Peyer's patch (tissue), 4 donors: Measurements from ENCODE around the gene MAD1L1. TPM values are rescaled to one million over a fixed set of nuclear protein-coding genes. Genes with fewer than 3 reads are reported as not detected.

Experiments
- DNase-seq, 3 donors: peaks; one replicate each; pipeline ENCODE4 v3.0.0-alpha.2; 2017 to 2019
- H3K27ac ChIP-seq, 4 donors: fragments of 200-600 bp; sonication (generic); one replicate each; pipeline ENCODE4 v1.5.1; 2016 to 2019
- H3K27me3 ChIP-seq, 2 donors: fragments of 200-600 bp; sonication (generic); one replicate each; pipeline ENCODE4 v1.5.1; 2019
- H3K36me3 ChIP-seq, 3 donors: fragments of 200-600 bp; sonication (generic); one replicate each; pipeline ENCODE4 v1.5.1; 2016 to 2019
- H3K4me1 ChIP-seq, 4 donors: fragments of 200-600 bp; sonication (generic); one replicate each; pipeline ENCODE4 v1.5.1; 2016 to 2019
- H3K4me3 ChIP-seq, 4 donors: fragments of 200-600 bp; sonication (generic); 1 replicate in 3 of 4; 2 replicates in 1 of 4; pipeline ENCODE4 v1.5.1; 2016 to 2019; ENCODE audit warnings: mild to moderate bottlenecking in 1 of 4
- H3K9me3 ChIP-seq, 4 donors: fragments of 200-600 bp; sonication (generic); one replicate each; pipeline ENCODE4 v1.5.1; 2016 to 2019; ENCODE audit warnings: mild to moderate bottlenecking in 1 of 4
- POLR2A ChIP-seq, 2 donors: fragments of 450-650 bp; IDR thresholded peaks; one replicate each; pipeline ENCODE4 v1.5.1; 2017; ENCODE audit warnings: antibody characterized with exemption in 2 of 2, mild to moderate bottlenecking in 2 of 2, moderate library complexity in 2 of 2
- total RNA-seq, 4 donors: library from RNA; depleted of rRNA; stranded (reverse); fragments of >200 nt; gene quantifications; one replicate each; pipeline ENCODE4 v1.1.0, GENCODE V29; 2016
- TF ChIP-seq, protein P1 (sequence below), 6 experiments: fragments of 450-650 bp in 4 of 6; fragments of 200-600 bp in 2 of 6; sonication (generic) in 1 of 6; IDR thresholded peaks; one replicate each; pipeline ENCODE4 v1.5.1; 2017 to 2019; ENCODE audit warnings: antibody characterized with exemption in 6 of 6, mild to moderate bottlenecking in 3 of 6, moderate library complexity in 1 of 6

Gene MAD1L1
- total RNA-seq, 4 donors from 2014 or later = 43.9 to 417 (median 59.1) TPM

DNA sequence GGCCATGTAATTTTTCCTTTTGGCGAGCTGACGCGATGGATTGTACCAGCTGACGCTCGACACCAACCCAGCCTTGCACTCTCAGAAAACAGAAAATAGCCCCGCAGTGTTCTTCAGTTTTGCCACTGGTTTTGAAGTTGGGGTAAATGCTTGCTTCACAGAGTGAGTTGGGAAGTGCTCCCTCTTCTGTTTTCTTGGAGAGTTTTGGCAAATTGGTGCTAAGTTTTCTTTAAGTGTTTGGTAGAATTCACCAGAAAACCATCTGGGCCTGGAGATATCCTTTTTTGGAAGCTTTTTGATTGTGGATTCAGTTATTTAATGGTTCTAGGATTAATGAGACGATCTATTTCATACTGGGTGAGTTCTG is 309.9 kb downstream of the MAD1L1 start:
- TF ChIP-seq, protein P1, sequence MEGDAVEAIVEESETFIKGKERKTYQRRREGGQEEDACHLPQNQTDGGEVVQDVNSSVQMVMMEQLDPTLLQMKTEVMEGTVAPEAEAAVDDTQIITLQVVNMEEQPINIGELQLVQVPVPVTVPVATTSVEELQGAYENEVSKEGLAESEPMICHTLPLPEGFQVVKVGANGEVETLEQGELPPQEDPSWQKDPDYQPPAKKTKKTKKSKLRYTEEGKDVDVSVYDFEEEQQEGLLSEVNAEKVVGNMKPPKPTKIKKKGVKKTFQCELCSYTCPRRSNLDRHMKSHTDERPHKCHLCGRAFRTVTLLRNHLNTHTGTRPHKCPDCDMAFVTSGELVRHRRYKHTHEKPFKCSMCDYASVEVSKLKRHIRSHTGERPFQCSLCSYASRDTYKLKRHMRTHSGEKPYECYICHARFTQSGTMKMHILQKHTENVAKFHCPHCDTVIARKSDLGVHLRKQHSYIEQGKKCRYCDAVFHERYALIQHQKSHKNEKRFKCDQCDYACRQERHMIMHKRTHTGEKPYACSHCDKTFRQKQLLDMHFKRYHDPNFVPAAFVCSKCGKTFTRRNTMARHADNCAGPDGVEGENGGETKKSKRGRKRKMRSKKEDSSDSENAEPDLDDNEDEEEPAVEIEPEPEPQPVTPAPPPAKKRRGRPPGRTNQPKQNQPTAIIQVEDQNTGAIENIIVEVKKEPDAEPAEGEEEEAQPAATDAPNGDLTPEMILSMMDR (IDR thresholded peaks at IDR 0.05) = no peak
- no peak for TF ChIP-seq POLR2A (IDR thresholded peaks at IDR 0.05)
- Histone ChIP-seq H3K27me3 (no peaks in the 10 kb centered on the region), H3K9me3 (no peaks in the 10 kb centered on the region), H3K4me1 (peaks cover 0 to 4% (median 0%) of the 10 kb centered on the region in 4 donors), H3K27ac (no peak overlapping the region), H3K36me3 (no peaks in the 10 kb centered on the region), H3K4me3 (no peak overlapping the region)
- no peak for DNase-seq

DNA sequence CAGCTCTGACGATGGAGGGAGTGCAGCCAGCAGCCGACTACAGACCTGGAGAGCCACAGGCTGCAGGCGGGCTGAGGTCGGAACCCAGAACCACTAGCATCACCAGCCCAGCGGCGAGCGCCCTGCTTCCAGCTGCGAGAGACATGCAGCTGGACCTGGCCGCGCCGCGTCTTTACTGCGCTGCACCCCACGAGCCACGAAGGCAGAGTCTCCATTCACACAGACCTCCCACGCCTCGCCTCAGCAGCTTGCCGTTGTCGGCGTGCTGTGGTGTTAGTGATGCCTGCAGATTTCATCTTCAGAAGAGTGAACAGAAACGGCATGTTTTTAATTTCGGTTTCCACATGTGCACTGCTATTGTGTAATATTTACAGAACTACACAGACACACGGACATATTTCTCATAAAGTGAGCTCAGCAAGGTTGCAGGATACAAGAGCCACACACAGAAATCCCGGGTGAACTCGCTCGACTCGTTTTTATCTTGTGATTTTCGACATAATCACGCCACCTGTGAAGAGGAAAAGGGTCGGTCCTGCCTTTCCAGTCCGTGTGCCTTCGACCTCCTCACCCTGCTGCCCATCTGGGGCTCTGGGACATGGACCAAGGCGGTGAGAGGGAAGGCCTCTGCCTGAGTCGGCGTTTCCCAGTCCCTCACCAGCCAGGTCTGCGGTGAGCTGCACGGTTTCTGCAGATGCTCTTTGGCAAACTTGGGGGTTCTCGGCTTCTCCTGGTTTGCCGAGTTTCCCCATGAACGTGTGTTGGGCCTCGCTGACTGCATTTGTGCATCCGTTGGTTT is 310.5 kb downstream of the MAD1L1 start:
- no peak for DNase-seq
- Histone ChIP-seq H3K9me3 (no peaks in the 10 kb centered on the region), H3K4me1 (peaks cover 0 to 4% (median 0%) of the 10 kb centered on the region in 4 donors), H3K4me3 (no peak overlapping the region), H3K27me3 (no peaks in the 10 kb centered on the region), H3K27ac (no peak overlapping the region), H3K36me3 (no peaks in the 10 kb centered on the region)
- TF ChIP-seq, protein P1 (IDR thresholded peaks at IDR 0.05) = no peak
- TF ChIP-seq POLR2A (IDR thresholded peaks at IDR 0.05) = no peak

DNA sequence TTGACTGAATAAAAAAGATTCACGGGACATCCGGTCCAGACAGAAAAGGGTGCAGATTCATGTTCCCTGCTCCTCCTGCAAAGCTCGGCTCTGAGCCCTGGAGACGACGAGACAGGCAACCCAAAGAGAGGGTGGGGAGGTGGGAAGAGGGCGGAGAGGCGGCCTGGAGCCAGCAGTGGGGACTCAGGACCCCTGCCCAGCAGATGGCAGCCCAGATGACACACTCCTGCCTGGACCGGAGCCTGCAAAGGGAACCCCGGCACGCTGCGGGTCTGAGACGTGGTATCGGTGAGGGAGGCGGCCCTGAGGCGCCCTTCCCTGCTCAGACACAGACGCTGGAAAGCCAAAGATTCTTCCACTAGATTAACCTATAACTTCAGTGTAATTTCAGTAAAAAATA is 311.9 kb downstream of the MAD1L1 start:
- H3K4me3 ChIP-seq = no peak overlapping the region
- H3K4me1 ChIP-seq = peaks cover 0 to 4% (median 0%) of the 10 kb centered on the region in 4 donors
- no peak for DNase-seq
- H3K9me3 ChIP-seq = no peaks in the 10 kb centered on the region
- no peaks in the 10 kb centered on the region for H3K27me3 ChIP-seq
- H3K27ac ChIP-seq = no peak overlapping the region
- no peaks in the 10 kb centered on the region for H3K36me3 ChIP-seq
- TF ChIP-seq, protein P1 (IDR thresholded peaks at IDR 0.05) = no peak
- TF ChIP-seq POLR2A (IDR thresholded peaks at IDR 0.05) = no peak

DNA sequence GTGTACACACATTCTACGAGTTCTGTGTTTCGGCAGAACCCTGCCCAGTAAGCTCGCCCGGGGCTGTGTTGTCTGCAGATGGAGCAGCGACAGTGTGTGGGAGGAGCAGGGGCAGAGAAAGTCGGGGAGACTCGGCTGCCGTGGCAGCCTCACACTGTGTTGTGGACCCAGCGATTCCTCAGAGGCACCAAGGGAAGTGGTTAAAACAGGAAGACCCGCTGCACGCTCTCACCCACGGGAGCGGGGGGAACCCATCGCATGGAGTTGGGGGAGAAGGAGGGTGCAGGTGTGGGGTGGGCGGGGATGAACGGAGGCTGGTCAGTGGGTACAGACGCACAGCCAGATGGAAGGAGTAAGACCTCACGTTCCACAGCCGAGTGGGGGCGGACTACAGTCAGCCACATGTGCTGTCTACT is 312.5 kb downstream of the MAD1L1 start:
- Histone ChIP-seq H3K4me1 (peaks cover 0 to 4% (median 0%) of the 10 kb centered on the region in 4 donors), H3K4me3 (peak overlapping the region in 2 of 4 donors; percentile 24 to 25), H3K27me3 (no peaks in the 10 kb centered on the region), H3K9me3 (no peaks in the 10 kb centered on the region), H3K27ac (peak overlapping the region in 1 of 4 donors; percentile 17), H3K36me3 (no peaks in the 10 kb centered on the region)
- DNase-seq = peak in 2 of 3 donors; percentile 55 to 76
- TF ChIP-seq, protein P1 (IDR thresholded peaks at IDR 0.05) = no peak
- no peak for TF ChIP-seq POLR2A (IDR thresholded peaks at IDR 0.05)

DNA sequence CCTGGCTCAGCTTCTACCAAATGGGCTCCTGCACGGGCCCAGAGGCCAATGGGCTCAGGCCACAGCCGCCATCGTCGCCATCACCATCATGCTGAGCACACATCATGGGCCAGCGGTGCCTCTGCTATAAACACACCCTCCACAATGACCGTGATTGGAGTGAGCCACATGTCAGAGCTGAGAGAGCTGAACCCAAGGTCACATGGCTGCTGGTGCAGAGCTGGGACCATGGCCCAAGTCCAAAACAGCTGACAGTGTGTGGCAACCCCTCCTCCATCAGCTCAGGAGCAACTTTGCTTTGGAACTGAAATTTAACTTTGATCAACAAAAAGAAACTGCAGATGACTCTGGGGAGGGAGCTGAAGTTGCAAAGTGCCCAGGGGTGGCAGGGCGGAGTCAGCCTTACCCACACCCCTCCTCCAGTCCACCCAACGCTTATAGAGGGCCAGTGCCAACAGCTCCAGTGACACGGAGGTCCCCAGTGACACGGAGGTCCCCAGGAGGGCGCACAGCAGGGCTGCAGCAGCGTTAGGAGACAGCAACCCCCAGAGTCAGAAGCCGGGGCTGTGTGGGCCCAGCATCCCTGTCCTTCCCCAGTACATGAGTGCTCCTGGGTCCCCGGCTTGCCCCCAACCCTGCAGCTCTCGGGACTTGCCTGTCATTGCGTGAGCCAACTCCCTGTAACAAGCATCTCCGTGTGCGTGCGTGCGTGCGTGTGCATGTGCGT is 313.0 kb downstream of the MAD1L1 start:
- Histone ChIP-seq H3K4me3 (peak overlapping the region in 2 of 4 donors; percentile 24 to 25), H3K9me3 (no peaks in the 10 kb centered on the region), H3K27me3 (no peaks in the 10 kb centered on the region), H3K27ac (peak overlapping the region in 1 of 4 donors; percentile 17), H3K4me1 (peaks cover 0 to 4% (median 0%) of the 10 kb centered on the region in 4 donors), H3K36me3 (no peaks in the 10 kb centered on the region)
- DNase-seq = no peak
- TF ChIP-seq, protein P1 (IDR thresholded peaks at IDR 0.05) = no peak
- no peak for TF ChIP-seq POLR2A (IDR thresholded peaks at IDR 0.05)
